Neural progenitor cell (in vitro differentiated cells): Measurements from ENCODE around the gene ANKRD28. TPM values are rescaled to one million over a fixed set of nuclear protein-coding genes. Genes with fewer than 3 reads are reported as not detected.

Experiments
- DNase-seq: peaks from one replicate; pipeline ENCODE4 v3.0.0-alpha.2; 2016; ENCODE audit warnings: low spot score
- H2AFZ ChIP-seq: fragments of 200-600 bp; sonication (generic); replicated peaks from 2 replicates; pipeline ENCODE4 v1.6.1; 2016; ENCODE audit warnings: antibody characterized with exemption
- H3F3A ChIP-seq: fragments of 200-600 bp; sonication (generic); 2 replicates; pipeline ENCODE4 v1.6.1; 2016; ENCODE audit warnings: antibody characterized with exemption, low read depth
- H3K27ac ChIP-seq: fragments of 200-600 bp; sonication (generic); 2 replicates; pipeline ENCODE4 v1.5.1; 2016; ENCODE audit warnings: mild to moderate bottlenecking
- H3K27me3 ChIP-seq: fragments of 200-600 bp; sonication (generic); 2 replicates; pipeline ENCODE4 v1.6.1; 2016; ENCODE audit warnings: mild to moderate bottlenecking, moderate library complexity
- H3K36me3 ChIP-seq: fragments of 200-600 bp; sonication (generic); 2 replicates; pipeline ENCODE4 v1.5.1; 2016
- H3K4me1 ChIP-seq: fragments of 200-600 bp; sonication (generic); 2 replicates; pipeline ENCODE4 v1.6.1; 2016; ENCODE audit warnings: mixed run types
- H3K4me2 ChIP-seq: fragments of 200-600 bp; sonication (generic); 2 replicates; pipeline ENCODE4 v1.6.1; 2016
- H3K4me3 ChIP-seq: fragments of 200-600 bp; sonication (generic); 2 replicates; pipeline ENCODE4 v1.5.1; 2016
- H3K79me2 ChIP-seq: fragments of 200-600 bp; sonication (generic); 2 replicates; pipeline ENCODE4 v1.6.1; 2016; ENCODE audit warnings: low read depth
- H3K9ac ChIP-seq: fragments of 200-600 bp; sonication (generic); 2 replicates; pipeline ENCODE4 v1.6.1; 2016
- H3K9me3 ChIP-seq: fragments of 200-600 bp; sonication (generic); 2 replicates; pipeline ENCODE4 v1.5.1; 2016; ENCODE audit warnings: low read depth
- H4K20me1 ChIP-seq: fragments of 200-600 bp; sonication (generic); 2 replicates; pipeline ENCODE4 v1.6.1; 2016; ENCODE audit warnings: low read depth
- H3K27ac Mint-ChIP-seq: 3 replicates; pipeline ENCODE4 v1.8.0; 2021; ENCODE audit warnings: mixed read lengths
- H3K27me3 Mint-ChIP-seq: 2 replicates; pipeline ENCODE4 v1.8.0; 2022; ENCODE audit warnings: low read depth, mild to moderate bottlenecking, inconsistent platforms, moderate library complexity, mixed read lengths; ENCODE audit not compliant: insufficient read depth
- H3K36me3 Mint-ChIP-seq: 3 replicates; pipeline ENCODE4 v1.8.0; 2021; ENCODE audit warnings: mixed read lengths
- H3K4me1 Mint-ChIP-seq: 3 replicates; pipeline ENCODE4 v1.8.0; 2021; ENCODE audit warnings: mixed read lengths
- H3K4me3 Mint-ChIP-seq: 3 replicates; pipeline ENCODE4 v1.8.0; 2021; ENCODE audit warnings: mild to moderate bottlenecking, moderate library complexity, mixed read lengths
- H3K9me3 Mint-ChIP-seq: 3 replicates; pipeline ENCODE4 v1.8.0; 2020; ENCODE audit warnings: mixed read lengths
- EZH2 ChIP-seq: fragments of 200-600 bp; sonication (generic); IDR thresholded peaks from 2 replicates; pipeline ENCODE4 v1.6.1; 2017; ENCODE audit warnings: antibody characterized with exemption, mild to moderate bottlenecking, moderate library complexity
- EZH2phosphoT487 ChIP-seq: fragments of 200-600 bp; sonication (generic); IDR thresholded peaks from 2 replicates; pipeline ENCODE4 v1.6.1; 2017; ENCODE audit warnings: antibody characterized with exemption
- total RNA-seq: library from RNA; depleted of rRNA; stranded (reverse); fragments of >200 nt; gene quantifications from 2 replicates; pipeline ENCODE4 v1.2.3, GENCODE V29; 2015; ENCODE audit warnings: low replicate concordance
- TF ChIP-seq, protein P1 (sequence below): fragments of 200-600 bp; sonication (generic); IDR thresholded peaks from 2 replicates; pipeline ENCODE4 v1.5.1; 2017; ENCODE audit warnings: antibody characterized with exemption, mild to moderate bottlenecking

ANKRD28 gene
- 29.3 and 36.4 TPM in 2 replicates for total RNA-seq

DNA sequence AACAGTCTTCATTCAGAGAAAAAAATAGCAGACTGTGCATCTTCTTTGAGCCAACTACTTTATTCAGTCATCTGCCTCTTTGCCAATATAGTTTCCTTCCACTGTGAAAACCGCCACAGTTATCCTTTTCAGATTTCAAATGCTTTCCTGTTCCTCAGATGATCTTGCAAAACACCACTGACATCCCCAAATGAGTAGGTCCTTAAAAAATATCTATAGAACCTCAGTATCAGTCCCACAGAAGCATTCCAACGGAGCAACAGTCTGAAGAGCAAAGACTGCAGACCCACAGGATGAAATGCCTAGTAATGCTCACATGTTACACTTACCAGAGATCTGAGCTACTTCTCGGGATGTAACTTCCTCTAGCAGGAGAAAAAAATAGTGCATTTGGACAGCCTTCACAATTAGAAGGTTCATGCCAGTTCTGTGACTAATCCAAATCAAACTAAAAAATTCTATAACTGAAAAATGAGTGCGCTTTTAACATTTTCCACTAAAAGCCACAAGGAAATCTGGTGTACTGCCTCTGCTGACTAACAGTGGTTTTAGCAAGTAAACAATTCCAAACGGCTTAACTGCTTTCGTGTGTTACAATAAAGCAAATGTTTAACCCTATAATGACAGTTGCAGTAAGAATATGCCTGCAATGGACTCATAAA, at the start of gene ANKRD28:
ANKRD28 (minus strand) TSS at position 338 of the 662 bp plus-strand sequence. CDS start 1,458 bp downstream, outside the sequence.
- H3K4me1 Mint-ChIP-seq = peaks cover 43% of the 10 kb centered on the region
- no peaks in the 10 kb centered on the region for H3K27me3 Mint-ChIP-seq
- H3K9ac ChIP-seq = no peak within 1 kb of the TSS
- peak within 1 kb of the TSS; percentile 79 for H3K4me2 ChIP-seq
- peaks cover 16% of the 10 kb centered on the region for H3F3A ChIP-seq
- H4K20me1 ChIP-seq = no peaks in the 10 kb centered on the region
- peaks cover 44% of the 10 kb centered on the region for H3K79me2 ChIP-seq
- peaks cover 5% of the 10 kb centered on the region for H3K36me3 Mint-ChIP-seq
- H3K9me3 Mint-ChIP-seq = no peaks in the 10 kb centered on the region
- TF ChIP-seq EZH2 (no peak), EZH2phosphoT487 (no peak)
- TF ChIP-seq, protein P1, sequence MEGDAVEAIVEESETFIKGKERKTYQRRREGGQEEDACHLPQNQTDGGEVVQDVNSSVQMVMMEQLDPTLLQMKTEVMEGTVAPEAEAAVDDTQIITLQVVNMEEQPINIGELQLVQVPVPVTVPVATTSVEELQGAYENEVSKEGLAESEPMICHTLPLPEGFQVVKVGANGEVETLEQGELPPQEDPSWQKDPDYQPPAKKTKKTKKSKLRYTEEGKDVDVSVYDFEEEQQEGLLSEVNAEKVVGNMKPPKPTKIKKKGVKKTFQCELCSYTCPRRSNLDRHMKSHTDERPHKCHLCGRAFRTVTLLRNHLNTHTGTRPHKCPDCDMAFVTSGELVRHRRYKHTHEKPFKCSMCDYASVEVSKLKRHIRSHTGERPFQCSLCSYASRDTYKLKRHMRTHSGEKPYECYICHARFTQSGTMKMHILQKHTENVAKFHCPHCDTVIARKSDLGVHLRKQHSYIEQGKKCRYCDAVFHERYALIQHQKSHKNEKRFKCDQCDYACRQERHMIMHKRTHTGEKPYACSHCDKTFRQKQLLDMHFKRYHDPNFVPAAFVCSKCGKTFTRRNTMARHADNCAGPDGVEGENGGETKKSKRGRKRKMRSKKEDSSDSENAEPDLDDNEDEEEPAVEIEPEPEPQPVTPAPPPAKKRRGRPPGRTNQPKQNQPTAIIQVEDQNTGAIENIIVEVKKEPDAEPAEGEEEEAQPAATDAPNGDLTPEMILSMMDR = peak; percentile 49
- peak within 1 kb of the TSS; percentile 85 for H3K27ac ChIP-seq
- H2AFZ ChIP-seq = peak within 1 kb of the TSS; percentile 47
- H3K4me3 ChIP-seq = peak within 1 kb of the TSS; percentile 43
- H3K9me3 ChIP-seq = no peaks in the 10 kb centered on the region
- DNase-seq = peak; percentile 61
- H3K4me3 Mint-ChIP-seq = peak within 1 kb of the TSS; percentile 88
- H3K27ac Mint-ChIP-seq = peak within 1 kb of the TSS; percentile 97
- H3K36me3 ChIP-seq = no peaks in the 10 kb centered on the region
- no peaks in the 10 kb centered on the region for H3K27me3 ChIP-seq
- peaks cover 45% of the 10 kb centered on the region for H3K4me1 ChIP-seq

DNA sequence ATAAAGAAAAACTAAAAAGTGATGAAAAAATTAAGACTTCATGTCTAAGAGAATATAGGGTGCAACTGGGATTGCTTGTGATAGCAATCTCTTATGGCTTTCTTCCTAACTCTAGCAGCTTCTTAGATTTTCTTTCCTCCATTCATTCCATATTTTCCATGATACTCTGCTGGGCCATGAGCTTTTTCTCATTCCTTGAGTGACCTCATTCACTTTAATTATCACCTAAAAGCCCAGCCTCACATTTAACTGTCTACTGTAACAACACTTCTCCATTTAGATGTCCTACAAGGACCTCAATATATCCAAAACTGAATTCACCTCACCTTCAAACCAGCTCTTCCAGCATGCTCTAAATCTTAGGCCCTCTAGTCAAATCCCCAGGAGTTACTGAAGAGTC, 49.5 kb upstream of the ANKRD28 start:
- H3K4me1 Mint-ChIP-seq = peaks cover 21% of the 10 kb centered on the region

DNA sequence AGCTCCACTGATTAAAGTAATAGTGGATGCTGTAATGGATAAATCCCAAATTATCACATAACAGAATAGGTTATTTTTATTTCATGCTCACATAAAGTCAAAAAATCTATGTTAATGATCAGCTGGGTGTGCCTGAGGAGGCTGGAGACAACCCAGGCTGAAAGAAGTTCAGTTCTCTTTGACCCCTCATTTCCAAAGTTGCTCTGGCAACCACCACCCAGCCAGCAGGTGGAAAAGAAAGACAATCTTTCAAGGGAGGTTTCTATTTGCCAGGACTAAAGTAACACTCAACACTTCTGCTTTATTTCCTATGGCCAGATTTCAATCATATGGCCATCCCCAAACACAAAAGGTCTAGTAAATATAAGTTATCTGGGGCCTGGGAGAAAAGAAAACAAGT, 48.8 kb upstream of the ANKRD28 start:
- H3K27me3 ChIP-seq = no peaks in the 10 kb centered on the region
- Mint-ChIP-seq H3K27me3 (no peaks in the 10 kb centered on the region), H3K9me3 (peaks cover 33% of the 10 kb centered on the region), H3K27ac (peak overlapping the region; percentile 47), H3K36me3 (peaks cover 32% of the 10 kb centered on the region), H3K4me3 (no peak overlapping the region), H3K4me1 (peaks cover 21% of the 10 kb centered on the region)
- no peak overlapping the region for H3K4me3 ChIP-seq
- peaks cover 11% of the 10 kb centered on the region for H4K20me1 ChIP-seq
- no peaks in the 10 kb centered on the region for H3F3A ChIP-seq
- H3K79me2 ChIP-seq = peaks cover 95% of the 10 kb centered on the region
- no peak for DNase-seq
- H3K27ac ChIP-seq = no peak overlapping the region
- no peak overlapping the region for H2AFZ ChIP-seq
- H3K4me2 ChIP-seq = peak overlapping the region; percentile 39
- H3K36me3 ChIP-seq = peaks cover under 1% of the 10 kb centered on the region
- no peak overlapping the region for H3K9ac ChIP-seq
- no peak for TF ChIP-seq EZH2
- peaks cover 6% of the 10 kb centered on the region for H3K4me1 ChIP-seq
- H3K9me3 ChIP-seq = peaks cover under 1% of the 10 kb centered on the region

More for the DNA sequence above, 49.5 kb upstream of the ANKRD28 start:
- H3K4me2 ChIP-seq = no peak overlapping the region
- H3K27me3 ChIP-seq = no peaks in the 10 kb centered on the region
- Mint-ChIP-seq H3K27me3 (no peaks in the 10 kb centered on the region), H3K27ac (no peak overlapping the region), H3K9me3 (peaks cover 32% of the 10 kb centered on the region), H3K4me3 (no peak overlapping the region), H3K36me3 (peaks cover 34% of the 10 kb centered on the region)
- H3K27ac ChIP-seq = no peak overlapping the region
- peaks cover 95% of the 10 kb centered on the region for H3K79me2 ChIP-seq
- peaks cover 7% of the 10 kb centered on the region for H3K9me3 ChIP-seq
- no peak overlapping the region for H2AFZ ChIP-seq
- no peak overlapping the region for H3K4me3 ChIP-seq
- H3K4me1 ChIP-seq = peaks cover 6% of the 10 kb centered on the region
- H3F3A ChIP-seq = no peaks in the 10 kb centered on the region
- peaks cover 4% of the 10 kb centered on the region for H3K36me3 ChIP-seq
- no peak for TF ChIP-seq EZH2
- TF ChIP-seq, protein P1 = no peak
- no peak for TF ChIP-seq EZH2phosphoT487
- H3K9ac ChIP-seq = no peak overlapping the region
- peaks cover 11% of the 10 kb centered on the region for H4K20me1 ChIP-seq
- DNase-seq = no peak

DNA sequence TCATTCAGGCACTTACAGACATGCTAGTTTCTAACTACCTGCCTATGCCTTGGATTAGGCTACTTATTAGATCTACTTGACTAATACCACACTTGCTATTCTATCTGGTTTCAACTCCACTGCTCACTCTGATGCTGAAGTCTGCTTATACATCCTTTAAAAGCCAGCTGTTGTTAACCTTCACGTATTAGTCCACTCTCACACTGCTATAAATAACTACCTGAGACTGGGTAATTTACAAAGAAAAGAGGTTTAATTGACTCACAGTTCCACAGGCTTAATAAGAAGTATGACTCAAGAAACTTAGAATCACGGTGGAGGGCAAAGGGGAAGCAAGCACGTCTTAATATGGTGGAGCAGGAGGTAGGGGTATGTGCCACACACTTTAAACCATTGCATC, 47.7 kb upstream of the ANKRD28 start:
- H3K4me1 ChIP-seq = peaks cover 6% of the 10 kb centered on the region
- TF ChIP-seq EZH2phosphoT487 (no peak), EZH2 (no peak)
- TF ChIP-seq, protein P1 = no peak

More for the DNA sequence above, 47.7 kb upstream of the ANKRD28 start:
- Histone ChIP-seq H3K4me2 (no peak overlapping the region), H3K27ac (no peak overlapping the region), H3K27me3 (no peaks in the 10 kb centered on the region), H3K36me3 (no peaks in the 10 kb centered on the region), H3K9ac (no peak overlapping the region), H3K4me3 (no peak overlapping the region), H3K9me3 (no peaks in the 10 kb centered on the region), H4K20me1 (peaks cover 11% of the 10 kb centered on the region), H2AFZ (no peak overlapping the region), H3F3A (no peaks in the 10 kb centered on the region), H3K79me2 (peaks cover 96% of the 10 kb centered on the region)
- no peak overlapping the region for H3K4me3 Mint-ChIP-seq
- peaks cover 32% of the 10 kb centered on the region for H3K9me3 Mint-ChIP-seq
- DNase-seq = no peak
- peaks cover 29% of the 10 kb centered on the region for H3K36me3 Mint-ChIP-seq
- H3K4me1 Mint-ChIP-seq = peaks cover 21% of the 10 kb centered on the region
- no peaks in the 10 kb centered on the region for H3K27me3 Mint-ChIP-seq
- no peak overlapping the region for H3K27ac Mint-ChIP-seq
